Epithelial cell of esophagus (primary cell): Measurements from ENCODE around the gene COL10A1.

ENCODE experiments used
- DNase-seq: peaks from one replicate; pipeline ENCODE4 v3.0.0; 2010; ENCODE audit warnings: low read depth
- H3K4me3 ChIP-seq: 2 replicates; pipeline ENCODE4 v1.5.1; 2011; ENCODE audit warnings: mild to moderate bottlenecking, low read length, control low read depth
- CTCF ChIP-seq: IDR thresholded peaks from 2 replicates; pipeline ENCODE4 v1.5.1; 2011; ENCODE audit warnings: low read depth, mild to moderate bottlenecking, low read length, control low read depth, inconsistent platforms; ENCODE audit not compliant: insufficient read depth; ENCODE audit errors: missing control alignments

The COL10A1 gene

GRCh38 chr6:116108836-116109235 is 17.1 kb downstream of the COL10A1 start:
- H3K4me3 ChIP-seq = no peak overlapping the region
- TF ChIP-seq CTCF = no peak
- DNase-seq = no peak

- no peak for DNase-seq
- H3K4me3 ChIP-seq = no peak overlapping the region
- TF ChIP-seq CTCF = no peak
These were observed 19.8 kb downstream of the COL10A1 start for GRCh38 chr6:116106146-116106545.

- DNase-seq = no peak
- no peak overlapping the region for H3K4me3 ChIP-seq
- no peak for TF ChIP-seq CTCF
These were observed 20.7 kb downstream of the COL10A1 start for GRCh38 chr6:116105247-116105646.

GRCh38 chr6:116104636-116105035 is 21.3 kb downstream of the COL10A1 start:
- TF ChIP-seq CTCF = no peak
- no peak for DNase-seq
- no peak overlapping the region for H3K4me3 ChIP-seq

- TF ChIP-seq CTCF = no peak
- no peak overlapping the region for H3K4me3 ChIP-seq
- DNase-seq = no peak
These were observed 23.1 kb downstream of the COL10A1 start for GRCh38 chr6:116102873-116103272.

- no peak for TF ChIP-seq CTCF
- DNase-seq = no peak
- H3K4me3 ChIP-seq = peak overlapping the region; percentile 70
These were observed 24.1 kb downstream of the COL10A1 start for GRCh38 chr6:116101790-116102189.

GRCh38 chr6:116101302-116101718 is 24.6 kb downstream of the COL10A1 start:
- peak overlapping the region; percentile 70 for H3K4me3 ChIP-seq
- TF ChIP-seq CTCF = no peak
- DNase-seq = no peak
